Measurements from ENCODE around the gene CRP.

GRCh38 chr1:159714529-159714928 is at the start of gene CRP:
- TF ChIP-seq CTCF (IDR thresholded peaks at IDR 0.05) (no peak), POLR2AphosphoS5 (IDR thresholded peaks at IDR 0.05) (no peak), POLR2A (IDR thresholded peaks at IDR 0.05) (no peak), EP300 (IDR thresholded peaks at IDR 0.05) (no peak)
